Measurements from ENCODE around the gene MAP3K10.

DNA sequence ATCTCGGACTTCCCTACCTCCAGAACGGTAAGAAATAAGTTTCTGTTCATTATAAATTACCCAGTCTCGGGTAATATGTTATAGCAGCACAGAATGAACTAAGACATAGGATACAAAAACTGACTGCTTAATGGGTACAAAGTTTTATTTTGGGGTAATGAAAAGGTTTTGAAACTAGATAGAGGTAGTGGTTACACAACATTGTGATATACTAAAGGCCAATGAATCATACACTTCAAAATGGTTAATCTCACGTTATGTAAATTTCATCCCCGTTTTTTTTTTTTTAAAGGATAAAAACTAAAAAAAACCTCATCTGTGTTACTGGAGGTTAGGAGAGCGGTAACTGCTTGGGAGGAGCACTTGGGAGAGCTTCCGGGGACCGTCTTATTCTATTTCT is 70.4 kb downstream of the MAP3K10 start:
- TF ChIP-seq POLR2AphosphoS5 (IDR thresholded peaks at IDR 0.05; ENCODE audit: low read depth, low read length): no peak
- no peak for TF ChIP-seq POLR2A (IDR thresholded peaks at IDR 0.05; ENCODE audit: low read depth, low read length)

Data from GM12891 (cell line).